A549 (cell line): ENCODE measurements around the gene CDX1.

Experiments used
- ESRRA ChIP-seq: fragments of 150-350 bp; IDR thresholded peaks from 2 replicates; pipeline ENCODE4 v1.6.1; 2014; ENCODE audit warnings: mild to moderate bottlenecking, low read length, borderline replicate concordance
- NPAS2 ChIP-seq: fragments of 250-450 bp; sonication (Bioruptor Pico); IDR thresholded peaks from 2 replicates; pipeline ENCODE4 v1.8.0; 2022; ENCODE audit warnings: mild to moderate bottlenecking, moderate library complexity, borderline replicate concordance
- POLR2A ChIP-seq: IDR thresholded peaks from 2 replicates; pipeline ENCODE4 v1.6.1; 2012; ENCODE audit warnings: mild to moderate bottlenecking, low read length
- POLR2AphosphoS2 ChIP-seq: conservative IDR thresholded peaks from 2 replicates; pipeline ENCODE4 v1.6.1; 2012; ENCODE audit warnings: low read length, improper control_type of control experiment, inconsistent platforms
- RFX5 ChIP-seq: fragments of 450-650 bp; IDR thresholded peaks from 2 replicates; pipeline ENCODE4 v1.7.1; 2014; ENCODE audit warnings: antibody characterized with exemption, mild to moderate bottlenecking, moderate library complexity
- TP53 ChIP-seq: fragments of 250-450 bp; sonication (Bioruptor Pico); IDR thresholded peaks from 2 replicates; pipeline ENCODE4 v1.5.0; 2021; ENCODE audit warnings: mild to moderate bottlenecking, moderate library complexity
- ZC3H11A ChIP-seq: fragments of 450-650 bp; IDR thresholded peaks from 2 replicates; pipeline ENCODE4 v1.6.1; 2014; ENCODE audit warnings: antibody characterized with exemption, mild to moderate bottlenecking
- TF ChIP-seq, protein P1 (sequence below): fragments of >200 bp; sonication (Bioruptor Twin); formaldehyde crosslinking; IDR thresholded peaks from 3 replicates; pipeline ENCODE4 v1.5.1; 2016
- TF ChIP-seq, protein P2 (sequence below): IDR thresholded peaks from 2 replicates; pipeline ENCODE4 v1.6.1; 2012; ENCODE audit warnings: low read depth, borderline replicate concordance

DNA sequence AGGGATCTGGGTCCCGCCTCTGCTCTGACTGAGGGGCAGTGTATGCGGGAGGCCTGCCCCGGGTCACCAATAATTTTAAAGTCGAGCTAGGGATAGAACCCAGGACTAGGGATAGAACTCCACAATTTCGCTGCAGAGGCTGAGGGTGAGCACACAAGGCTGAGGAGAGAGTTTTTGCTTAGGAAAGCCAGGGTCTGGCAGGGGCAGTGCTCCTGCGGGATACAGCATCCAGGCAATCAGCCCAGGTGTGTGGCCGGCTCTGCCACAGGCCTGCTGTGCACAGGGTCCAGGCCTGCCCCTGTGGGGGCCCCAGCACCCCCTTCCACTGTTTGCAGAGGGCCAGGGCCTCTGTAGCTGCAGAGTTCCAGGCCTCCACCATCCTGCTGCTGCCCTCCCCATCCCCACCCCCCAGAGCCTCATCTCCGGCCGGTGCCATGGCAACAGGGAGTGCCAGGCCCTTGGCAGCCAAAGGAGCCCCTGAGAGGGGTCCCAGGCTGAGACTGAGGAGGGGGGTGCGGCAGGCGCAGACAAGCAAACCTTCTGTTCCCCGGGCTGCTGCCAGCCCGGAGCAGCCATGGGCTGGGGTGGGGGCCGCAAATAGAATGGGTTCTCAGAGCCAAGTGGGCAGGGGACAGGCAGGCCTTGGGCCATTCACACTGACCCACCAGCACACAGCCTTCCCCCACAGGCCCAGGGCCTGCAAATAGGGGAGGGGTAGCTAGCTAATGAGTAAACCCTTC, 19.5 kb upstream of the CDX1 start:
- TF ChIP-seq ESRRA = no peak
- TF ChIP-seq, protein P1, sequence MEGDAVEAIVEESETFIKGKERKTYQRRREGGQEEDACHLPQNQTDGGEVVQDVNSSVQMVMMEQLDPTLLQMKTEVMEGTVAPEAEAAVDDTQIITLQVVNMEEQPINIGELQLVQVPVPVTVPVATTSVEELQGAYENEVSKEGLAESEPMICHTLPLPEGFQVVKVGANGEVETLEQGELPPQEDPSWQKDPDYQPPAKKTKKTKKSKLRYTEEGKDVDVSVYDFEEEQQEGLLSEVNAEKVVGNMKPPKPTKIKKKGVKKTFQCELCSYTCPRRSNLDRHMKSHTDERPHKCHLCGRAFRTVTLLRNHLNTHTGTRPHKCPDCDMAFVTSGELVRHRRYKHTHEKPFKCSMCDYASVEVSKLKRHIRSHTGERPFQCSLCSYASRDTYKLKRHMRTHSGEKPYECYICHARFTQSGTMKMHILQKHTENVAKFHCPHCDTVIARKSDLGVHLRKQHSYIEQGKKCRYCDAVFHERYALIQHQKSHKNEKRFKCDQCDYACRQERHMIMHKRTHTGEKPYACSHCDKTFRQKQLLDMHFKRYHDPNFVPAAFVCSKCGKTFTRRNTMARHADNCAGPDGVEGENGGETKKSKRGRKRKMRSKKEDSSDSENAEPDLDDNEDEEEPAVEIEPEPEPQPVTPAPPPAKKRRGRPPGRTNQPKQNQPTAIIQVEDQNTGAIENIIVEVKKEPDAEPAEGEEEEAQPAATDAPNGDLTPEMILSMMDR = no peak
- TF ChIP-seq ZC3H11A = no peak
- TF ChIP-seq NPAS2 = no peak
- TF ChIP-seq, protein P2, sequence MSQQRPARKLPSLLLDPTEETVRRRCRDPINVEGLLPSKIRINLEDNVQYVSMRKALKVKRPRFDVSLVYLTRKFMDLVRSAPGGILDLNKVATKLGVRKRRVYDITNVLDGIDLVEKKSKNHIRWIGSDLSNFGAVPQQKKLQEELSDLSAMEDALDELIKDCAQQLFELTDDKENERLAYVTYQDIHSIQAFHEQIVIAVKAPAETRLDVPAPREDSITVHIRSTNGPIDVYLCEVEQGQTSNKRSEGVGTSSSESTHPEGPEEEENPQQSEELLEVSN = no peak
- TF ChIP-seq RFX5 = no peak
- no peak for TF ChIP-seq POLR2AphosphoS2
- no peak for TF ChIP-seq POLR2A
- no peak for TF ChIP-seq TP53 (CRISPR knock-in tag)
